H9 (cell line): Measurements from ENCODE around the gene MYOM1. TPM values are rescaled to one million over a fixed set of nuclear protein-coding genes. Genes with fewer than 3 reads are reported as not detected.

ENCODE experiments used
- DNase-seq: peaks from one replicate; pipeline ENCODE4 v3.0.0-alpha.2; 2017
- H2AFZ ChIP-seq: one replicate; pipeline ENCODE4 v1.6.1; 2013; ENCODE audit warnings: mild to moderate bottlenecking, low read length, control low read depth, moderate library complexity
- H2AK5ac ChIP-seq: 2 replicates; pipeline ENCODE4 v1.6.1; 2013; ENCODE audit warnings: low read length, control low read depth, mixed read lengths; ENCODE audit not compliant: insufficient read length
- H2BK120ac ChIP-seq: one replicate; pipeline ENCODE4 v1.6.1; 2013; ENCODE audit warnings: low read depth, mild to moderate bottlenecking, low read length, control low read depth, inconsistent platforms; ENCODE audit not compliant: poor library complexity, severe bottlenecking
- H2BK12ac ChIP-seq: 2 replicates; pipeline ENCODE4 v1.6.1; 2013; ENCODE audit warnings: low read length, control low read depth, mixed read lengths, low read depth; ENCODE audit not compliant: insufficient read length
- H2BK15ac ChIP-seq: 2 replicates; pipeline ENCODE4 v1.6.1; 2013; ENCODE audit warnings: low read depth, low read length, control low read depth
- H2BK20ac ChIP-seq: one replicate; pipeline ENCODE4 v1.6.1; 2013; ENCODE audit warnings: low read depth, mild to moderate bottlenecking, low read length, control low read depth, inconsistent platforms; ENCODE audit not compliant: poor library complexity, severe bottlenecking
- H2BK5ac ChIP-seq: 2 replicates; pipeline ENCODE4 v1.6.1; 2013; ENCODE audit warnings: low read length, control low read depth, mixed read lengths; ENCODE audit not compliant: insufficient read length
- H3K14ac ChIP-seq: 2 replicates; pipeline ENCODE4 v1.6.1; 2013; ENCODE audit warnings: low read length, control low read depth; ENCODE audit not compliant: insufficient read depth
- H3K18ac ChIP-seq: 2 replicates; pipeline ENCODE4 v1.6.1; 2013; ENCODE audit warnings: low read depth, mild to moderate bottlenecking, mixed read lengths, low read length, control low read depth; ENCODE audit not compliant: insufficient read length
- H3K23ac ChIP-seq: 2 replicates; pipeline ENCODE4 v1.6.1; 2013; ENCODE audit warnings: low read length, control low read depth, mixed read lengths, low read depth; ENCODE audit not compliant: insufficient read length
- H3K23me2 ChIP-seq: 2 replicates; pipeline ENCODE4 v1.6.1; 2013; ENCODE audit warnings: low read depth, mild to moderate bottlenecking, mixed read lengths, low read length, control low read depth; ENCODE audit not compliant: insufficient read length, poor library complexity, severe bottlenecking
- H3K27ac ChIP-seq: 2 replicates; pipeline ENCODE4 v1.5.1; 2013; ENCODE audit warnings: low read length, control low read depth, mixed read lengths, low read depth; ENCODE audit not compliant: insufficient read length
- H3K27me3 ChIP-seq: 2 replicates; pipeline ENCODE4 v1.6.1; 2013; ENCODE audit warnings: low read length, control low read depth, inconsistent platforms; ENCODE audit not compliant: insufficient read depth
- H3K4ac ChIP-seq: 2 replicates; pipeline ENCODE4 v1.6.1; 2013; ENCODE audit warnings: low read depth, mild to moderate bottlenecking, control low read depth, inconsistent platforms, low read length, moderate library complexity
- H3K4me1 ChIP-seq: 2 replicates; pipeline ENCODE4 v1.6.1; 2013; ENCODE audit warnings: low read length, control low read depth, inconsistent platforms; ENCODE audit not compliant: insufficient read depth
- H3K4me2 ChIP-seq: 2 replicates; pipeline ENCODE4 v1.6.1; 2013; ENCODE audit warnings: low read length, control low read depth, mixed read lengths; ENCODE audit not compliant: insufficient read length, insufficient read depth
- H3K56ac ChIP-seq: 2 replicates; pipeline ENCODE4 v1.6.1; 2013; ENCODE audit warnings: low read depth, mild to moderate bottlenecking, mixed read lengths, low read length, control low read depth; ENCODE audit not compliant: insufficient read length
- H3K79me1 ChIP-seq: 2 replicates; pipeline ENCODE4 v1.6.1; 2013; ENCODE audit warnings: low read depth, mild to moderate bottlenecking, moderate library complexity, low read length, control low read depth, inconsistent platforms; ENCODE audit not compliant: insufficient read depth, poor library complexity, severe bottlenecking
- H3K79me2 ChIP-seq: 2 replicates; pipeline ENCODE4 v1.6.1; 2013; ENCODE audit warnings: low read length, control low read depth, inconsistent platforms; ENCODE audit not compliant: insufficient read depth
- H3K9ac ChIP-seq: 2 replicates; pipeline ENCODE4 v1.6.1; 2013; ENCODE audit warnings: low read length, control low read depth, mixed read lengths; ENCODE audit not compliant: insufficient read length; ENCODE audit errors: extremely low read depth
- H3K9me3 ChIP-seq: one replicate; pipeline ENCODE4 v1.6.1; 2013; ENCODE audit warnings: low read depth, low read length, inconsistent platforms; ENCODE audit not compliant: control insufficient read depth
- H3T11ph ChIP-seq: one replicate; pipeline ENCODE4 v1.6.1; 2013; ENCODE audit warnings: mild to moderate bottlenecking, low read length, control low read depth, inconsistent platforms
- H4K20me1 ChIP-seq: one replicate; pipeline ENCODE4 v1.6.1; 2013; ENCODE audit not compliant: control insufficient read depth, insufficient read length, insufficient read depth
- H4K5ac ChIP-seq: 2 replicates; pipeline ENCODE4 v1.6.1; 2013; ENCODE audit warnings: low read depth, mild to moderate bottlenecking, mixed read lengths, low read length, control low read depth; ENCODE audit not compliant: insufficient read length
- H4K8ac ChIP-seq: replicated peaks from 2 replicates; pipeline ENCODE4 v1.6.1; 2013; ENCODE audit warnings: low read length, control low read depth, mixed read lengths, low read depth; ENCODE audit not compliant: insufficient read length
- H4K91ac ChIP-seq: 2 replicates; pipeline ENCODE4 v1.6.1; 2013; ENCODE audit warnings: low read depth, mild to moderate bottlenecking, moderate library complexity, mixed read lengths, low read length, control low read depth; ENCODE audit not compliant: insufficient read length
- H3K27ac Mint-ChIP-seq, 3 experiments: 2 replicates in 2 of 3; 3 replicates in 1 of 3; pipeline ENCODE4 v1.8.0; 2020 to 2021; ENCODE audit warnings: mixed read lengths in 3 of 3, mild to moderate bottlenecking in 1 of 3, moderate library complexity in 1 of 3
- H3K27me3 Mint-ChIP-seq: 2 replicates; pipeline ENCODE4 v1.8.0; 2021; ENCODE audit warnings: low read depth, mild to moderate bottlenecking, moderate library complexity, mixed read lengths
- H3K36me3 Mint-ChIP-seq, 3 experiments: 2 replicates in 2 of 3; 3 replicates in 1 of 3; pipeline ENCODE4 v1.8.0; 2020 to 2021; ENCODE audit warnings: low read depth in 3 of 3, mixed read lengths in 3 of 3; ENCODE audit not compliant: insufficient read depth in 1 of 3
- H3K4me1 Mint-ChIP-seq, 2 experiments: 2 replicates each; pipeline ENCODE4 v1.8.0; 2020; ENCODE audit warnings: mixed read lengths in 2 of 2
- H3K4me3 Mint-ChIP-seq, 2 experiments: 2 replicates in 1 of 2; 3 replicates in 1 of 2; pipeline ENCODE4 v1.8.0; 2020 to 2021; ENCODE audit warnings: mild to moderate bottlenecking in 2 of 2, mixed read lengths in 2 of 2, moderate library complexity in 1 of 2
- H3K9me3 Mint-ChIP-seq, 2 experiments: 2 replicates in 1 of 2; 3 replicates in 1 of 2; pipeline ENCODE4 v1.8.0; 2020; ENCODE audit warnings: mild to moderate bottlenecking in 2 of 2, mixed read lengths in 2 of 2, moderate library complexity in 1 of 2
- WGBS: extraction: QIAGEN DNeasy Blood & Tissue Kit; methylation state at CpG from one replicate; pipeline ENCODE4 v1.1.7; 2013; ENCODE audit warnings: missing lambda C conversion rate, low lambda C conversion rate, mixed read lengths; ENCODE audit not compliant: insufficient read length; ENCODE audit errors: extremely low coverage; 5-methylcytosine and 5-hydroxymethylcytosine counted together
- total RNA-seq: library from RNA; stranded (reverse); gene quantifications from 2 replicates; pipeline ENCODE4 v1.2.1, GENCODE V29; 2021
- TF ChIP-seq, protein P1 (sequence below): fragments of 200-600 bp; sonication (generic); conservative IDR thresholded peaks from 3 replicates; pipeline ENCODE4 v1.8.0; 2021; ENCODE audit warnings: antibody characterized with exemption, mild to moderate bottlenecking

The MYOM1 gene
- total RNA-seq, 1 experiment from 2014 or later: 0.17 TPM

DNA sequence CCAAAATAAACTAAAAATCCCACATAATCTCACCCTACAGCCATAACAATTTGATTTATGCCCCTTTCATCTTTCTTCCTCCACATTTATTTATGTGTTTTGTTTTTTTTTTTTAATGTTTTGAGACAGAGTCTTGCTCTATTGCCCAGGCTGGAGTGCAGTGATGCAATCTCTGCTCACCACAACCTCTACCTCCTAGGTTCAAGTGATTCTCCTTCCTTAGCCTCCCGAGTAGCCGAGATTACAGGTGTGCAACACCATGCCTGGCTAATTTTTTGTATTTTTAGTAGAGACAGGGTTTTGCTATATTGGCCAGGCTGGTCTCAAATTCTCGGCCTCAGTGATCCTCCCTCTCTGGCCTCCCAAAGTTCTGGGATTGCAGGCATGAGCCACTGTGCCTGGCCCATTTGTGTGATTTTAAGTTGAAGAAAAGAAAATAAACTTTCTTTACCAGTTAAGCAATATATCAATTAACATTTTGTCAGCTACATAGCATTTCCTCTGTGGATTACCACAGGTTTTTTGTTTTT, 170.9 kb downstream of the MYOM1 start:
- H2BK5ac ChIP-seq: no peak overlapping the region
- H3K4me1 ChIP-seq: no peaks in the 10 kb centered on the region
- H3K18ac ChIP-seq: no peak overlapping the region
- no peaks in the 10 kb centered on the region; the same call in 1 of the 2 replicates for H3K27me3 Mint-ChIP-seq
- no peak overlapping the region for H4K8ac ChIP-seq
- H2AK5ac ChIP-seq: no peak overlapping the region
- no peaks in the 10 kb centered on the region for H3K9me3 ChIP-seq
- H3K9me3 Mint-ChIP-seq: peaks cover 8 to 10% of the 10 kb centered on the region in 2 experiments; a peak in 3 of 5 replicates
- no peak overlapping the region for H4K5ac ChIP-seq
- H2BK120ac ChIP-seq: no peak overlapping the region
- peaks cover 23 to 30% of the 10 kb centered on the region in 2 experiments for H3K4me1 Mint-ChIP-seq
- no peaks in the 10 kb centered on the region for H3K27me3 ChIP-seq
- no peak overlapping the region for H2BK12ac ChIP-seq
- H4K91ac ChIP-seq: no peak overlapping the region
- no peaks in the 10 kb centered on the region for H4K20me1 ChIP-seq
- H3K27ac Mint-ChIP-seq: no peak overlapping the region
- no peak overlapping the region for H2AFZ ChIP-seq
- DNase-seq: no peak
- no peak overlapping the region for H3K4me3 Mint-ChIP-seq
- no peak overlapping the region for H3K9ac ChIP-seq
- no peak overlapping the region for H3K23ac ChIP-seq
- no CpG with 5 or more reads among the region's 3 CpGs for WGBS
- no peak overlapping the region for H3K4me2 ChIP-seq
- H2BK15ac ChIP-seq: no peak overlapping the region
- no peaks in the 10 kb centered on the region for H3K79me2 ChIP-seq
- H3K36me3 Mint-ChIP-seq: peaks cover 0 to 9% (median 0%) of the 10 kb centered on the region in 3 experiments; a peak in 4 of 7 replicates
- H3T11ph ChIP-seq: no peak overlapping the region
- H3K14ac ChIP-seq: no peak overlapping the region
- H3K56ac ChIP-seq: no peak overlapping the region
- no peaks in the 10 kb centered on the region for H3K23me2 ChIP-seq
- H3K79me1 ChIP-seq: no peaks in the 10 kb centered on the region
- H3K27ac ChIP-seq: no peak overlapping the region
- H2BK20ac ChIP-seq: no peak overlapping the region
- TF ChIP-seq, protein P1, sequence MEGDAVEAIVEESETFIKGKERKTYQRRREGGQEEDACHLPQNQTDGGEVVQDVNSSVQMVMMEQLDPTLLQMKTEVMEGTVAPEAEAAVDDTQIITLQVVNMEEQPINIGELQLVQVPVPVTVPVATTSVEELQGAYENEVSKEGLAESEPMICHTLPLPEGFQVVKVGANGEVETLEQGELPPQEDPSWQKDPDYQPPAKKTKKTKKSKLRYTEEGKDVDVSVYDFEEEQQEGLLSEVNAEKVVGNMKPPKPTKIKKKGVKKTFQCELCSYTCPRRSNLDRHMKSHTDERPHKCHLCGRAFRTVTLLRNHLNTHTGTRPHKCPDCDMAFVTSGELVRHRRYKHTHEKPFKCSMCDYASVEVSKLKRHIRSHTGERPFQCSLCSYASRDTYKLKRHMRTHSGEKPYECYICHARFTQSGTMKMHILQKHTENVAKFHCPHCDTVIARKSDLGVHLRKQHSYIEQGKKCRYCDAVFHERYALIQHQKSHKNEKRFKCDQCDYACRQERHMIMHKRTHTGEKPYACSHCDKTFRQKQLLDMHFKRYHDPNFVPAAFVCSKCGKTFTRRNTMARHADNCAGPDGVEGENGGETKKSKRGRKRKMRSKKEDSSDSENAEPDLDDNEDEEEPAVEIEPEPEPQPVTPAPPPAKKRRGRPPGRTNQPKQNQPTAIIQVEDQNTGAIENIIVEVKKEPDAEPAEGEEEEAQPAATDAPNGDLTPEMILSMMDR: no peak
- no peak overlapping the region for H3K4ac ChIP-seq
